Muscle layer of colon (tissue), 2 donors: ENCODE results near the gene TMEM45A.
"Not testable (repeated sequence)": the region's sequence is repeated elsewhere in the genome, so short reads cannot be mapped to it uniquely, and the experiment has no call there.

Experiments used
- H3K27ac ChIP-seq: one replicate; pipeline ENCODE4 v1.7.0; 2013; ENCODE audit warnings: low read depth, mild to moderate bottlenecking, low read length, moderate library complexity
- H3K27me3 ChIP-seq, 2 donors: one replicate each; pipeline ENCODE4 v1.7.0; 2013; ENCODE audit warnings: low read length in 2 of 2, mild to moderate bottlenecking in 2 of 2; ENCODE audit not compliant: insufficient read depth in 2 of 2, control insufficient read depth in 1 of 2
- H3K36me3 ChIP-seq: one replicate; pipeline ENCODE4 v1.7.0; 2013; ENCODE audit warnings: mild to moderate bottlenecking, low read length; ENCODE audit not compliant: insufficient read depth
- H3K4me1 ChIP-seq: one replicate; pipeline ENCODE4 v1.7.0; 2013; ENCODE audit warnings: mild to moderate bottlenecking, low read length; ENCODE audit not compliant: insufficient read depth
- H3K4me3 ChIP-seq, 2 donors: one replicate each; pipeline ENCODE4 v1.7.0; 2013; ENCODE audit warnings: low read length in 2 of 2, low read depth in 1 of 2, mild to moderate bottlenecking in 1 of 2, moderate library complexity in 1 of 2
- H3K9ac ChIP-seq: one replicate; pipeline ENCODE4 v1.7.0; 2013; ENCODE audit warnings: low read length
- H3K9me3 ChIP-seq: one replicate; pipeline ENCODE4 v1.7.0; 2013; ENCODE audit warnings: mild to moderate bottlenecking, low read length
- donor health status: abdominal sarcoma.
- donor health status: Adenocarcinoma of cecum.

Gene TMEM45A

GRCh38 chr3:100489118-100489517 is 3.3 kb upstream of the TMEM45A start:
- no peaks in the 10 kb centered on the region for H3K36me3 ChIP-seq
- no peaks in the 10 kb centered on the region for H3K27me3 ChIP-seq
- no peak overlapping the region for H3K27ac ChIP-seq
- H3K4me3 ChIP-seq: no peak overlapping the region
- H3K9ac ChIP-seq: no peak overlapping the region
- H3K4me1 ChIP-seq: peaks cover 4% of the 10 kb centered on the region
- H3K9me3 ChIP-seq: no peaks in the 10 kb centered on the region

GRCh38 chr3:100496711-100497261 is 4.4 kb downstream of the TMEM45A start:
- H3K4me3 ChIP-seq: no peak overlapping the region
- H3K9me3 ChIP-seq: no peaks in the 10 kb centered on the region
- peaks cover 4% of the 10 kb centered on the region for H3K4me1 ChIP-seq
- H3K27me3 ChIP-seq: no peaks in the 10 kb centered on the region
- no peak overlapping the region for H3K27ac ChIP-seq
- no peaks in the 10 kb centered on the region for H3K36me3 ChIP-seq
- H3K9ac ChIP-seq: no peak overlapping the region

- Histone ChIP-seq H3K36me3 (no peaks in the 10 kb centered on the region), H3K27me3 (no peaks in the 10 kb centered on the region), H3K4me1 (no peaks in the 10 kb centered on the region), H3K9me3 (no peaks in the 10 kb centered on the region), H3K27ac (no peak overlapping the region), H3K9ac (no peak overlapping the region), H3K4me3 (no peak overlapping the region)
These were observed 7.2 kb downstream of the TMEM45A start for GRCh38 chr3:100499651-100500050.

- H3K4me1 ChIP-seq: no peaks in the 10 kb centered on the region
- H3K9me3 ChIP-seq: no peaks in the 10 kb centered on the region
- no peak overlapping the region for H3K9ac ChIP-seq
- H3K27me3 ChIP-seq: no peaks in the 10 kb centered on the region
- H3K36me3 ChIP-seq: no peaks in the 10 kb centered on the region
- H3K4me3 ChIP-seq: no peak overlapping the region
- no peak overlapping the region for H3K27ac ChIP-seq
These were observed 8.0 kb downstream of the TMEM45A start for GRCh38 chr3:100500320-100500880.

GRCh38 chr3:100503448-100503847 is 11.0 kb downstream of the TMEM45A start:
- Histone ChIP-seq H3K36me3 (no peaks in the 10 kb centered on the region), H3K27ac (no peak overlapping the region), H3K4me3 (no peak overlapping the region), H3K4me1 (no peaks in the 10 kb centered on the region), H3K9me3 (no peaks in the 10 kb centered on the region), H3K27me3 (no peaks in the 10 kb centered on the region), H3K9ac (no peak overlapping the region)

- no peaks in the 10 kb centered on the region for H3K4me1 ChIP-seq
- H3K27me3 ChIP-seq: no peaks in the 10 kb centered on the region
- no peak overlapping the region for H3K4me3 ChIP-seq
- H3K9me3 ChIP-seq: no peaks in the 10 kb centered on the region
- no peak overlapping the region for H3K9ac ChIP-seq
- H3K36me3 ChIP-seq: no peaks in the 10 kb centered on the region
- no peak overlapping the region for H3K27ac ChIP-seq
These were observed 13.9 kb downstream of the TMEM45A start for GRCh38 chr3:100506355-100506754.

- not testable (repeated sequence) for H3K4me1 ChIP-seq, H3K4me3 ChIP-seq, H3K36me3 ChIP-seq, H3K9me3 ChIP-seq, H3K9ac ChIP-seq, H3K27me3 ChIP-seq, H3K27ac ChIP-seq
These were observed 17.4 kb downstream of the TMEM45A start for GRCh38 chr3:100509818-100510217.

- H3K4me1 ChIP-seq: no peaks in the 10 kb centered on the region
- no peak overlapping the region for H3K27ac ChIP-seq
- H3K9me3 ChIP-seq: no peaks in the 10 kb centered on the region
- no peak overlapping the region for H3K4me3 ChIP-seq
- no peak overlapping the region for H3K9ac ChIP-seq
- H3K36me3 ChIP-seq: no peaks in the 10 kb centered on the region
- no peaks in the 10 kb centered on the region for H3K27me3 ChIP-seq
These were observed 23.8 kb downstream of the TMEM45A start for GRCh38 chr3:100516232-100516631.

- Histone ChIP-seq H3K27ac (no peak overlapping the region), H3K4me3 (no peak overlapping the region), H3K9me3 (no peaks in the 10 kb centered on the region), H3K27me3 (no peaks in the 10 kb centered on the region), H3K9ac (no peak overlapping the region), H3K36me3 (no peaks in the 10 kb centered on the region), H3K4me1 (no peaks in the 10 kb centered on the region)
These were observed 24.4 kb downstream of the TMEM45A start for GRCh38 chr3:100516838-100517237.

GRCh38 chr3:100517276-100517675 is 24.9 kb downstream of the TMEM45A start:
- Histone ChIP-seq H3K9me3 (no peaks in the 10 kb centered on the region), H3K9ac (no peak overlapping the region), H3K27me3 (no peaks in the 10 kb centered on the region), H3K4me1 (no peaks in the 10 kb centered on the region), H3K36me3 (no peaks in the 10 kb centered on the region), H3K27ac (no peak overlapping the region), H3K4me3 (no peak overlapping the region)

- no peak overlapping the region for H3K27ac ChIP-seq
- H3K9me3 ChIP-seq: no peaks in the 10 kb centered on the region
- H3K4me3 ChIP-seq: no peak overlapping the region
- H3K27me3 ChIP-seq: no peaks in the 10 kb centered on the region
- H3K4me1 ChIP-seq: no peaks in the 10 kb centered on the region
- no peaks in the 10 kb centered on the region for H3K36me3 ChIP-seq
- no peak overlapping the region for H3K9ac ChIP-seq
These were observed 25.8 kb downstream of the TMEM45A start for GRCh38 chr3:100518244-100518643.

GRCh38 chr3:100518983-100519382 is 26.6 kb downstream of the TMEM45A start:
- no peak overlapping the region for H3K4me3 ChIP-seq
- H3K27ac ChIP-seq: no peak overlapping the region
- no peaks in the 10 kb centered on the region for H3K4me1 ChIP-seq
- H3K27me3 ChIP-seq: no peaks in the 10 kb centered on the region
- no peaks in the 10 kb centered on the region for H3K36me3 ChIP-seq
- H3K9me3 ChIP-seq: no peaks in the 10 kb centered on the region
- H3K9ac ChIP-seq: no peak overlapping the region
